HG02973 (cell line): ENCODE measurements around the gene B3GALT6.

Source experiments
- ATAC-seq: cut with Tn5 transposase; IDR thresholded peaks from one replicate; pipeline ENCODE4 v1.9.1; 2021; ENCODE audit warnings: moderate library complexity; ENCODE audit not compliant: unreplicated experiment

Gene B3GALT6

GRCh38 chr1:1215881-1216605 is 16.0 kb upstream of the B3GALT6 start:
- no peak for ATAC-seq

GRCh38 chr1:1216770-1217620 is 15.0 kb upstream of the B3GALT6 start:
- no peak for ATAC-seq

- ATAC-seq = no peak
Measured at GRCh38 chr1:1217621-1218523, 14.2 kb upstream of the B3GALT6 start.

GRCh38 chr1:1218524-1219200 is 13.4 kb upstream of the B3GALT6 start:
- ATAC-seq = no peak

- no peak for ATAC-seq
Measured at GRCh38 chr1:1219341-1219740, 12.7 kb upstream of the B3GALT6 start.

- ATAC-seq = no peak
Measured at GRCh38 chr1:1220197-1220596, 11.8 kb upstream of the B3GALT6 start.

- no peak for ATAC-seq
Measured at GRCh38 chr1:1221887-1222574, 10.0 kb upstream of the B3GALT6 start.

GRCh38 chr1:1222575-1223225 is 9.3 kb upstream of the B3GALT6 start:
- ATAC-seq = no peak

GRCh38 chr1:1223321-1223720 is 8.7 kb upstream of the B3GALT6 start:
- no peak for ATAC-seq

GRCh38 chr1:1223891-1224290 is 8.1 kb upstream of the B3GALT6 start:
- no peak for ATAC-seq

- ATAC-seq = no peak
Measured at GRCh38 chr1:1225238-1225845, 6.7 kb upstream of the B3GALT6 start.

GRCh38 chr1:1225913-1226312 is 6.1 kb upstream of the B3GALT6 start:
- ATAC-seq = no peak

- no peak for ATAC-seq
Measured at GRCh38 chr1:1226566-1227362, 5.3 kb upstream of the B3GALT6 start.

GRCh38 chr1:1227386-1227785 is 4.7 kb upstream of the B3GALT6 start:
- ATAC-seq = no peak

- no peak for ATAC-seq
Measured at GRCh38 chr1:1228187-1228586, 3.9 kb upstream of the B3GALT6 start.

GRCh38 chr1:1228596-1229321 is 3.3 kb upstream of the B3GALT6 start:
- ATAC-seq = no peak

- no peak for ATAC-seq
Measured at GRCh38 chr1:1229770-1230169, 2.3 kb upstream of the B3GALT6 start.
